HT1080 (cell line): ENCODE data around the gene VEGFC. TPM values are rescaled to one million over a fixed set of nuclear protein-coding genes. Genes with fewer than 3 reads are reported as not detected.
A peak's percentile ranks its signal among the peaks of the same experiment; 100 is the strongest.

Experiments
- DNase-seq: peaks from one replicate; pipeline ENCODE4 v3.0.0-alpha.2; 2015; ENCODE audit warnings: low read depth
- total RNA-seq: library from RNA; depleted of rRNA; stranded (reverse); fragments of >200 nt; shearing (Covaris generic); gene quantifications from 2 replicates; pipeline ENCODE4 v1.2.3, GENCODE V29; 2014

The VEGFC gene
- total RNA-seq, 1 experiment from 2014 or later: 51.2 TPM

- DNase-seq: no peak
Measured at GRCh38 chr4:176762661-176763308, 29.9 kb downstream of the VEGFC start.

GRCh38 chr4:176761872-176762271, 30.9 kb downstream of the VEGFC start:
- DNase-seq: no peak

GRCh38 chr4:176760471-176760870, 32.3 kb downstream of the VEGFC start:
- DNase-seq: no peak

GRCh38 chr4:176758731-176759130, 34.0 kb downstream of the VEGFC start:
- no peak for DNase-seq

GRCh38 chr4:176758323-176758722, 34.4 kb downstream of the VEGFC start:
- DNase-seq: no peak

GRCh38 chr4:176755613-176756012, 37.1 kb downstream of the VEGFC start:
- no peak for DNase-seq

GRCh38 chr4:176755001-176755400, 37.7 kb downstream of the VEGFC start:
- DNase-seq: no peak

- peak; percentile 46 for DNase-seq
Measured at GRCh38 chr4:176753049-176753448, 39.7 kb downstream of the VEGFC start.

GRCh38 chr4:176752191-176752749, 40.5 kb downstream of the VEGFC start:
- no peak for DNase-seq

- DNase-seq: no peak
Measured at GRCh38 chr4:176751061-176751460, 41.7 kb downstream of the VEGFC start.

GRCh38 chr4:176746846-176747245, 45.9 kb downstream of the VEGFC start:
- no peak for DNase-seq

- no peak for DNase-seq
Measured at GRCh38 chr4:176745902-176746301, 46.8 kb downstream of the VEGFC start.

GRCh38 chr4:176744091-176744490, 48.6 kb downstream of the VEGFC start:
- DNase-seq: no peak

- DNase-seq: no peak
Measured at GRCh38 chr4:176742211-176742610, 50.5 kb downstream of the VEGFC start.

GRCh38 chr4:176741253-176741652, 51.5 kb downstream of the VEGFC start:
- no peak for DNase-seq

- DNase-seq: peak; percentile 73
Measured at GRCh38 chr4:176735300-176735699, 57.4 kb downstream of the VEGFC start.

GRCh38 chr4:176734461-176734860, 58.3 kb downstream of the VEGFC start:
- no peak for DNase-seq

GRCh38 chr4:176729489-176729888, 63.2 kb downstream of the VEGFC start:
- no peak for DNase-seq

- no peak for DNase-seq
Measured at GRCh38 chr4:176726803-176727202, 65.9 kb downstream of the VEGFC start.

GRCh38 chr4:176721459-176721858, 71.3 kb downstream of the VEGFC start:
- DNase-seq: no peak

GRCh38 chr4:176718881-176719280, 73.8 kb downstream of the VEGFC start:
- no peak for DNase-seq

GRCh38 chr4:176717237-176717636, 75.5 kb downstream of the VEGFC start:
- no peak for DNase-seq

- DNase-seq: no peak
Measured at GRCh38 chr4:176709417-176709816, 83.3 kb downstream of the VEGFC start.
